GM18909 (cell line): ENCODE data around the gene KLF15.
"Not testable (repeated sequence)": the region's sequence is repeated elsewhere in the genome, so short reads cannot be mapped to it uniquely, and the experiment has no call there.

Source experiments
- ATAC-seq: cut with Tn5 transposase; IDR thresholded peaks from one replicate; pipeline ENCODE4 v1.9.1; 2021; ENCODE audit warnings: mild to moderate bottlenecking; ENCODE audit not compliant: unreplicated experiment, poor library complexity

The KLF15 gene

DNA sequence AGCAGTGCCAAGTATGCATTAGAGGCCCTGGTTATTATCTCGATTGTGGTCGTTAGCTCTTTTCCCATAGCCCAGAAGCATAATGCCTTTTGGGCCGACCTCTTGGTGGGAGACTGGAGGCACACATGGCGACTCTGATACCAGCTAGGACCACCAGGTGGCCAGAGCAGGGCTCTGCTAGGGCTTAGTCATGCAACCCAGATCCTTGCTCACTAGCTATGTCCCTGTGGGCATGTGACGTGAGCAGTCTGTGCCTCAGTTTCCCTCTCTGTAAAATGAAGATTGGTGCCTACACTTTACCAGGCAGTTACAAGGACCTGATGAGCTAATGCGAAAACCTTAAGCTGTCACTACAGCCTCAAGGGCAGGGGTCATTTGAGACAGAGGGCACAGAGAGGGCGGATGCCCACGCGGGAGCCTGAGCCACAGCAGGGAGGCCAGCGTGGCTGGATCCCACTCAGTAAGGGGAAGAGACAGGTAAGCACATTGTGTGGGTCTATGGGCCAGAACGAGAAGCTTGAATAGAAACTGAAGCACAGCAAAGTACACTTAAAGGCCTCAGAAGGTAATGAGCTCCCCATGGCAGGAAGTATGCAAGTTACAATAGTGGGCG lies 8.8 kb downstream of the KLF15 start:
- no peak for ATAC-seq

DNA sequence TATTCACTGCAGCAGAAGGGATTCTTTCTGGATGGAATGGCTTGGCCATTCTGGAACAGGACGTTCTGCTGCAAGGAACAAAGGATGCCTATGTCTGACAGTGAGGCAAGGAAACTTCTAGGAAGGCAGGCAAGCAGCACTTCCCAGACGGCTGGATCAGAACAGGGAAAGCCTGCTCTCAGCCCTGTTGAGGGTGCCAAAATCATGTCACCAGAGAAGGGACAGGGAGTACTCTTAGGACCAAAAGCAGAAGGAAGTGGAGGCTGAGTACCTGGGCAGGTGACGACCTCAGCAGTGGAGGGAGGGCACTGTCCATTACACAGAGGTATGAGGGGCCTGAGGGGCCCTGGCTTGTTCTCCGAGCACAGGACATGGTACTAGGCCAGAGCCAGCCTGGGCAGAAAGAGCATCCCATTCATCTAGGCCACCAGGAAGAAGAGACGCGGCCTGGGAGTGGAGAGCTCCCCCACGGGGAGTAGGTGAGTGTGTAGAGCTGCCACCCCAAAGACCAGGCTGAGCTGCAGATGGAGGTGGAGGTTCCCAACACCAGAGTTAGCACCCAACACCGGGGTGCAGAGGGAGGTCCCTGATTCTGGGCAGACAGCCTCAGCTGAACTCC lies 9.6 kb downstream of the KLF15 start:
- no peak for ATAC-seq

DNA sequence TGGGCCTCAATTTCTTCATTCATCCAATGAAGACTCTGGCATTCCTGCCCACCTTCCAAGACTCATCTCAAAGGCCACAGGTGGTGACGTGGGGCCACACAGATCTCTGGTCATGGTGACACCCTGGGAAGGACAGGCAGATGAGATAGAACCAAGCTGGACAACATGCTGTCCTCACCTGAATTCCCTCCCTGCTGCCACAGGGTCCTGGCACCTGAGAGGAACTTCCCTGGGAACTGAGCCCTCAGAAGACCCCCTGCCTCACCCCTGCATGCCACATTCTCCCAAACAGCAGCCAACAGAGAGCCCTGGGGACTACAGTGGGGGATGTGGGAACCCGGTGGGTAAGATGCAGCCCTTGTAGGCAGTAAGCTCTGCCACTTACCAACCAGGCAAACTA lies 10.7 kb downstream of the KLF15 start:
- no peak for ATAC-seq

DNA sequence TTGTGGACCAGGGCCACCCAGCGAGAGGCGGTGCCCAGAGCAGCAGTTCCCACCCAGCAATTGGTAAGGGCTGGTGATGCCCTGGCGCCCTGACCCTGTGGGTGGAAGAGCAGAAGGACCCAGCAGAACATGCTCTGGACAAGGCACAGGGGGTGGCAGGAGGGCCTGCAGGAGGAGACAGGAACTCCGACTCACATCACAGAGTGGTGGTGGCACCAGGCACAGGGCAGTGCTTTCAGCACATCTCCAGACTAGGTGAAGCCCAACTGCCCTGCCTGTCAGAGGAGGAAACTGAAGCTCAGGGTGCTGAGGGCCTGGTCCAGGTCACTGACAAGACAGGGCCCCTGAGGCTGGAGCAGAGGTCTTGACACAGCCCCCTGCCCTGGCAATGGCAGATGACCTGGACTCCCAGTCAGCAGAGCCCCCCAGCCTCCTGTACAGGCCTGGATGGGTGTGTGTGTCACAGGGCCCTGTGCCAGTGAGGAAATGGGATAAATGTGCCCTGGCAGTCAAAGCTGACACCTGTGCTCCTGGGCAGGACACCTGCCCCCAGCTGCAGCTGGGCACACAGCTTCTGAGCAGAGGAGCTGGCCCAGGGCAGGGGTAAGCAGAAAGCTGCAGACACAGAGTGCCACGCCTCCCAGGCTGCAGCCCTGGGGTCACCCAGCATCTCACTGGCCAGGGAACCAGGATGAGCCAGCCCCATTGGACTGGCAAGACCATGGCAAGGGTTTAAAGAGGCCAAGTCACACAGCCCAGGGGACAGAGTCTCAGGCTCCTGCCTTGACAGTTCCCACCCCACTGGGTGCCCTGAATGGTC lies 11.4 kb downstream of the KLF15 start:
- ATAC-seq, result no peak

- ATAC-seq, result no peak
These were observed 12.0 kb downstream of the KLF15 start for GRCh38 chr3:126345231-126345630.

GRCh38 chr3:126344380-126345041 lies 12.7 kb downstream of the KLF15 start:
- ATAC-seq, result no peak

- ATAC-seq, result no peak
These were observed 13.6 kb downstream of the KLF15 start for GRCh38 chr3:126343649-126344035.

- ATAC-seq, result no peak
These were observed 14.1 kb downstream of the KLF15 start for GRCh38 chr3:126342991-126343648.

- no peak for ATAC-seq
These were observed 15.0 kb downstream of the KLF15 start for GRCh38 chr3:126342211-126342610.

GRCh38 chr3:126341755-126342150 lies 15.5 kb downstream of the KLF15 start:
- ATAC-seq, result no peak

GRCh38 chr3:126340943-126341754 lies 16.1 kb downstream of the KLF15 start:
- no peak for ATAC-seq

GRCh38 chr3:126340596-126340942 lies 16.6 kb downstream of the KLF15 start:
- no peak for ATAC-seq

DNA sequence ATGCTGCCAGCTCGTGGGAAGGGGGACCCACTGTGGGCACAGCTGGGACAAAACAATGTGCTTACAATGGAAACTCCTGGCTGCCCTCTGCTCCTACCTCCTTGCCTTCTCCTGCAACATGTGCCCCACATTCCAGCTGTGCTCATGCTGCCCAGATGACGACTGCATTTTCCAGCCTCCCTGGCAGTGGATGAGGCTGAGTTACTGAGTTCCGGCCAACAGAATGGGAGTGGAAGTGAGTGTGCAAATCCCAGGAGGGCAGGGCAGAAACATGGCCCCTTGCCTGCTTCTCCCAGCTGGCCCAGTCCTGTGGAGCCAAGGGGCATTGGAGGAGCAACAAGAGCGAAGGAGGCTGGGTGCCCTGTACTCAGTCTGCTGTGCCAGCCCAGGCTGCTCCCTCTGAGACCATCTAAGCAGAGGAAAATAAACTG lies 17.1 kb downstream of the KLF15 start:
- no peak for ATAC-seq

- no peak for ATAC-seq
These were observed 17.7 kb downstream of the KLF15 start for GRCh38 chr3:126339466-126339865.

DNA sequence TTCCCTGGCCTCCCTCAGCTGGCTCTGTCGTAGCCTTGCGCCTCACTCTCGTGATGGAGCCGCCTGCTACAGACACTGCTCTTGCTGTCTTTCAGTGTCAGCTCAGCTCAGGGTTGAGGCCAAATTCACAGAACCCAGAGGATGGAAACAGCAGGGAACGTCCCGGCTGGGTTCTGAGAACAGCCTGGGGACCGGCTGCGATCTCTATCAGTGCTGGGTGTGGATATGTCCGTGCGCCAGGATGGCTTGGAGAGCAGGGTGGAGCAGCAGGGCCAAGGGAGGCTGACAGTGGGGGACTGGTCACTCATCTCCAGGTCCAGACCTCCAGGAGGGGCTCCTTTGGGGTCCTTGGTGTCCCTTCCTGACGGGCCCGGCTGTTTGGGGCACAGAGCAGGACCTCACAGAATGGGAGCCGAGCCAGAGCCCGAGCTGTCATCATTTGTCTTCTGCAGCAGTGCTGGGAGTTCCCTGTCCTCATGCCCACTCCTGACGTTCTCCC lies 18.4 kb downstream of the KLF15 start:
- ATAC-seq, result no peak

DNA sequence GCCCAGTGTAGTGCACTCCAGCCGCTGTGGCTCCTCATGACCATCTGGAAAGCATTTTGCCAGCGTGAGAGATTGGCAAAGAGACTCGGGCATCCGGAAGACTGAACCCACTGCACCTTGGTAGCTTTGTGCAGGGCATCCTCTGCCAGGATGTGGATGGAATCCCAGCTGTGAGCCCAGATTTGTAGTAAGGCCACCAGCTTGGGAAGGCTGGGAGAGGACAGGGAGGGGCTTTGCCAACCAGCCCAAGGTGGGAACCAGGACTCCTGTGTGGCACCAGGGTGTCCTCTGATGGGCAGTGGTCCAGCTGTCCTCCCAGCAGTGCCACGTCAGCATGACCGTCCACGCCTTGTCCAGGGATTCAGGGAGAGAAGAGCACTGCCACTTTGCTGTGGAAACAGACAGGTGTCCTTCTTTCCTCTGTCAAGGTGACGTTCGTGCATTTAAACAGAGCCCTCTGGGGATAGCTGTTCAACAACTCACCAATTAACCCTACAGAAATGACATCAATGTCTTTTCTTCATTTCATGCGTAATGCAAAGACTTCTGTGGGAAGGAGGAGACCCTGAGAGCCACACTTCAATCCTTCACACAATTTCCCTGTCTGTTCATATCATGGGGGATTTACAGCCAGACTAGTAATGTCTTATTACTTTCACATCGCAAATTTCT lies 19.1 kb downstream of the KLF15 start:
- no peak for ATAC-seq

DNA sequence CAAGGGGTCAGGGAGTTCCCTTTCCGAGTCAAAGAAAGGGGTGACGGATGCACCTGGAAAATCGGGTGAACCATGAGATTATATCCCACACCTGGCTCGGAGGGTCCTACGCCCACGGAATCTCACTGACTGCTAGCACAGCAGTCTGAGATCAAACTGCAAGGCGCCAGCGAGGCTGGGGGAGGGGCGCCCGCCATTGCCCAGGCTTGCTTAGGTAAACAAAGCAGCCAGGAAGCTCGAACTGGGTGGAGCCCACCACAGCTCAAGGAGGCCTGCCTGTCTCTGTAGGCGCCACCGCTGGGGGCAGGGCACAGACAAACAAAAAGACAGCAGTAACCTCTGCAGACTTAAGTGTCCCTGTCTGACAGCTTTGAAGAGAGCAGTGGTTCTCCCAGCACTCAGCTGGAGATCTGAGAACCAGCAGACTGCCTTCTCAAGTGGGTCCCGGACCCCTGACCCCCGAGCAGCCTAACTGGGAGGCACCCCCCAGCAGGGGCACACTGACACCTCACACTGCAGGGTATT lies 25.3 kb downstream of the KLF15 start:
- not testable (repeated sequence) for ATAC-seq

GRCh38 chr3:126329927-126330725 lies 27.1 kb downstream of the KLF15 start:
- no peak for ATAC-seq
